Urothelium cell line (cell line): ENCODE results near the gene ATG5.

ENCODE experiments used
- DNase-seq: peaks from one replicate; pipeline ENCODE4 v3.0.0; 2011; ENCODE audit warnings: low spot score, mixed read lengths
- FAIRE-seq: peaks from 2 replicates; lab custom pipeline; 2011; peaks lifted over from hg19 to GRCh38; lab: Jason Lieb, UNC

The ATG5 gene

GRCh38 chr6:106186172-106186571 lies 139.4 kb downstream of the ATG5 start:
- FAIRE-seq (no peak), DNase-seq (no peak)

GRCh38 chr6:106185615-106186014 lies 139.9 kb downstream of the ATG5 start:
- FAIRE-seq = no peak
- no peak for DNase-seq

- FAIRE-seq (no peak), DNase-seq (no peak)
These were observed 140.9 kb downstream of the ATG5 start for GRCh38 chr6:106184629-106185028.

GRCh38 chr6:106183430-106183829 lies 142.1 kb downstream of the ATG5 start:
- DNase-seq (no peak), FAIRE-seq (no peak)

GRCh38 chr6:106182455-106182854 lies 143.1 kb downstream of the ATG5 start:
- DNase-seq (no peak), FAIRE-seq (no peak)

- DNase-seq (peak; percentile 8), FAIRE-seq (no peak)
These were observed 143.7 kb downstream of the ATG5 start for GRCh38 chr6:106181664-106182418.

GRCh38 chr6:106180208-106180607 lies 145.4 kb downstream of the ATG5 start:
- no peak for FAIRE-seq
- DNase-seq = no peak

GRCh38 chr6:106178900-106179299 lies 146.7 kb downstream of the ATG5 start:
- DNase-seq = no peak
- no peak for FAIRE-seq

- FAIRE-seq (no peak), DNase-seq (no peak)
These were observed 147.8 kb downstream of the ATG5 start for GRCh38 chr6:106177786-106178185.

GRCh38 chr6:106173124-106173879 lies 152.3 kb downstream of the ATG5 start:
- FAIRE-seq (no peak), DNase-seq (no peak)

- DNase-seq = no peak
- no peak for FAIRE-seq
These were observed 155.3 kb downstream of the ATG5 start for GRCh38 chr6:106170030-106170791.

GRCh38 chr6:106169517-106169916 lies 156.0 kb downstream of the ATG5 start:
- DNase-seq (no peak), FAIRE-seq (no peak)

- FAIRE-seq (no peak), DNase-seq (no peak)
These were observed 157.3 kb downstream of the ATG5 start for GRCh38 chr6:106168097-106168888.

GRCh38 chr6:106167096-106167814 lies 158.3 kb downstream of the ATG5 start:
- no peak for DNase-seq
- FAIRE-seq = no peak

GRCh38 chr6:106165885-106166485 lies 159.6 kb downstream of the ATG5 start:
- FAIRE-seq (no peak), DNase-seq (no peak)

- DNase-seq = no peak
These were observed 161.3 kb downstream of the ATG5 start for GRCh38 chr6:106163966-106164877.

GRCh38 chr6:106163446-106163965 lies 162.1 kb downstream of the ATG5 start:
- no peak for DNase-seq
- no peak for FAIRE-seq

More at GRCh38 chr6:106163966-106164877, 161.3 kb downstream of the ATG5 start:
- no peak for FAIRE-seq

GRCh38 chr6:106162921-106163320 lies 162.6 kb downstream of the ATG5 start:
- DNase-seq (no peak), FAIRE-seq (no peak)
